ENCODE measurements around the gene CLTCL1. TPM values are rescaled to one million over a fixed set of nuclear protein-coding genes. Genes with fewer than 3 reads are reported as not detected.
"Not testable (repeated sequence)": the region's sequence is repeated elsewhere in the genome, so short reads cannot be mapped to it uniquely, and the experiment has no call there.

Gene CLTCL1
- total RNA-seq, result 9.8 TPM

- no peak for FAIRE-seq
Observed at GRCh38 chr22:19291580-19292457, at the start of gene CLTCL1. TSS of gene CLTCL1 (minus strand) at chr22:19291719. CDS start at chr22:19291641, 78 bp downstream.

GRCh38 chr22:19337137-19337536 lies 45.6 kb upstream of the CLTCL1 start:
- peak; percentile 81 for FAIRE-seq

More at GRCh38 chr22:19291580-19292457, at the start of gene CLTCL1:
- peak; percentile 98 for DNase-seq (ENCODE audit: low spot score in 2 of 2)

GRCh38 chr22:19336133-19337075 lies 44.9 kb upstream of the CLTCL1 start:
- DNase-seq (ENCODE audit: low spot score in 2 of 2), result no peak
- no peak for FAIRE-seq

More at GRCh38 chr22:19337137-19337536, 45.6 kb upstream of the CLTCL1 start:
- DNase-seq (ENCODE audit: low spot score in 2 of 2), result no peak

GRCh38 chr22:19331975-19332374 lies 40.5 kb upstream of the CLTCL1 start:
- DNase-seq (ENCODE audit: low spot score in 2 of 2), result no peak
- no peak for FAIRE-seq

GRCh38 chr22:19331474-19331873 lies 40.0 kb upstream of the CLTCL1 start:
- FAIRE-seq (no peak), DNase-seq (ENCODE audit: low spot score in 2 of 2) (no peak)

- DNase-seq (ENCODE audit: low spot score in 2 of 2) (no peak), FAIRE-seq (no peak)
Observed at GRCh38 chr22:19330865-19331418, 39.4 kb upstream of the CLTCL1 start.

- not testable (repeated sequence) for FAIRE-seq; DNase-seq (ENCODE audit: low spot score in 2 of 2)
Observed at GRCh38 chr22:19330205-19330604, 38.7 kb upstream of the CLTCL1 start.

- DNase-seq (ENCODE audit: low spot score in 2 of 2) (no peak), FAIRE-seq (no peak)
Observed at GRCh38 chr22:19329454-19329853, 37.9 kb upstream of the CLTCL1 start.

- FAIRE-seq (no peak), DNase-seq (ENCODE audit: low spot score in 2 of 2) (no peak)
Observed at GRCh38 chr22:19325296-19325948, 33.9 kb upstream of the CLTCL1 start.

- not testable (repeated sequence) for DNase-seq (ENCODE audit: low spot score in 2 of 2); FAIRE-seq
Observed at GRCh38 chr22:19323420-19323819, 31.9 kb upstream of the CLTCL1 start.

GRCh38 chr22:19321757-19322156 lies 30.2 kb upstream of the CLTCL1 start:
- DNase-seq (ENCODE audit: low spot score in 2 of 2), result no peak
- FAIRE-seq, result no peak

- FAIRE-seq; DNase-seq (ENCODE audit: low spot score in 2 of 2): not testable (repeated sequence)
Observed at GRCh38 chr22:19320136-19320535, 28.6 kb upstream of the CLTCL1 start.

GRCh38 chr22:19319281-19319680 lies 27.8 kb upstream of the CLTCL1 start:
- DNase-seq (ENCODE audit: low spot score in 2 of 2) (no peak), FAIRE-seq (no peak)

- FAIRE-seq (no peak), DNase-seq (ENCODE audit: low spot score in 2 of 2) (no peak)
Observed at GRCh38 chr22:19317865-19318264, 26.3 kb upstream of the CLTCL1 start.

- no peak for FAIRE-seq
- no peak for DNase-seq (ENCODE audit: low spot score in 2 of 2)
Observed at GRCh38 chr22:19307872-19308271, 16.4 kb upstream of the CLTCL1 start.

GRCh38 chr22:19306535-19306934 lies 15.0 kb upstream of the CLTCL1 start:
- FAIRE-seq; DNase-seq (ENCODE audit: low spot score in 2 of 2): not testable (repeated sequence)

GRCh38 chr22:19304547-19304946 lies 13.0 kb upstream of the CLTCL1 start:
- FAIRE-seq, result no peak
- no peak for DNase-seq (ENCODE audit: low spot score in 2 of 2)

GRCh38 chr22:19303785-19304184 lies 12.3 kb upstream of the CLTCL1 start:
- DNase-seq (ENCODE audit: low spot score in 2 of 2), result no peak
- no peak for FAIRE-seq

- no peak for FAIRE-seq
- DNase-seq (ENCODE audit: low spot score in 2 of 2), result no peak
Observed at GRCh38 chr22:19295733-19296132, 4.2 kb upstream of the CLTCL1 start.
